ENCODE data around the gene CACNB4. TPM values are rescaled to one million over a fixed set of nuclear protein-coding genes. Genes with fewer than 3 reads are reported as not detected.

The CACNB4 gene
- total and polyA plus RNA-seq, 10 of the 15 experiments (the other 5 are each of a cell fraction or from before 2014, with no cell fraction given) = 2.0 to 21.6 (median 9.3) TPM

DNA sequence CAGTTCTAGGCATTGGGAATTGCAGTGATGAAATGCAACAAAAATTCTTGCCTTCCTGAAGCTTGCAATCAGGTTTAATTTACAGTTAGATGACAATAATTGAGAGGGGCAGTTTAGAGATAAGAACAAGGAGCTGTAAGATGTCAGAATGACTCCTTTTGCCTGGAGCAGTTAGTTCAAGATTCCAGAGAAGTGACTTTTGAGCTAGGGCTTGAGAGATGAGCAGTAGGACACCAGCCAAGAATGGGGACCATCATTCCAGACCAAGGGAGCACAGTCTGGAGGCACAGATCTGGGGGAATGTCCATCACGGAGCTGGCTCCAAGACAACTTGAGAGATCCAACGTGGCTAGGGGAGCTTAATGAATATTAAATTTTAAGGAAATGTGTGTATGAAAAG is 26.8 kb downstream of the CACNB4 start:
- 50% methylated on average over 2 of the region's 2 CpGs for WGBS (ENCODE audit: insufficient coverage, insufficient replicate concordance, low lambda C conversion rate, missing lambda C conversion rate)
- Histone ChIP-seq H3K9ac (ENCODE audit: control insufficient read depth, insufficient read depth, low read length) (no peak overlapping the region), H3K79me2 (ENCODE audit: control insufficient read depth, insufficient read depth, low read length) (no peaks in the 10 kb centered on the region), H3K9me3 (replicated peaks; ENCODE audit: control insufficient read depth, insufficient read depth, low read length) (no peaks in the 10 kb centered on the region), H3K27me3 (replicated peaks in 1 of 2; ENCODE audit: control insufficient read depth in 2 of 2, insufficient read depth in 2 of 2, low read length in 1 of 2) (no peaks in the 10 kb centered on the region), H3K4me3 (no peak overlapping the region), H3K27ac (ENCODE audit: control insufficient read depth, insufficient read depth) (no peak overlapping the region), H3K4me2 (ENCODE audit: control insufficient read depth, insufficient read depth) (no peak overlapping the region), H3K36me3 (ENCODE audit: control insufficient read depth in 2 of 2, insufficient read depth in 2 of 2, low read length in 1 of 2) (no peaks in the 10 kb centered on the region), H2AFZ (ENCODE audit: control insufficient read depth, low read depth, low read length) (no peak overlapping the region), H3K4me1 (ENCODE audit: control insufficient read depth, insufficient read depth, low read length) (peaks cover 11% of the 10 kb centered on the region), H4K20me1 (ENCODE audit: control insufficient read depth, insufficient read depth) (no peaks in the 10 kb centered on the region)
- POLR2A ChIA-PET = interaction anchor here (0.6 kb wide), 1 partner anchor 114 kb away, joined by 4 read pairs; no protein-coding TSS in a partner anchor
- RAD21 ChIA-PET (ENCODE audit: unreplicated experiment) = no interaction called here
- in situ Hi-C loops (cut with MboI) (no loop called here), intact Hi-C loops (cut with micrococcal nuclease; ENCODE audit: unreplicated experiment) (no loop called here)
- DNase-seq (ENCODE audit: low read depth, low spot score) = no peak
- SMC1A ChIA-PET (ENCODE audit: uncharacterized antibody, unreplicated experiment) = no interaction called here
- CTCF ChIA-PET = interaction anchor here (0.8 kb wide), 1 partner anchor 43 kb away, joined by 3 read pairs; no protein-coding TSS in a partner anchor
- TF ChIP-seq, protein P1, sequence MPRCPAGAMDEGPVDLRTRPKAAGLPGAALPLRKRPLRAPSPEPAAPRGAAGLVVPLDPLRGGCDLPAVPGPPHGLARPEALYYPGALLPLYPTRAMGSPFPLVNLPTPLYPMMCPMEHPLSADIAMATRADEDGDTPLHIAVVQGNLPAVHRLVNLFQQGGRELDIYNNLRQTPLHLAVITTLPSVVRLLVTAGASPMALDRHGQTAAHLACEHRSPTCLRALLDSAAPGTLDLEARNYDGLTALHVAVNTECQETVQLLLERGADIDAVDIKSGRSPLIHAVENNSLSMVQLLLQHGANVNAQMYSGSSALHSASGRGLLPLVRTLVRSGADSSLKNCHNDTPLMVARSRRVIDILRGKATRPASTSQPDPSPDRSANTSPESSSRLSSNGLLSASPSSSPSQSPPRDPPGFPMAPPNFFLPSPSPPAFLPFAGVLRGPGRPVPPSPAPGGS (IDR thresholded peaks at IDR 0.05; ENCODE audit: borderline replicate concordance, insufficient read depth, low read depth, low read length, poor library complexity, severe bottlenecking) = no peak
- TF ChIP-seq LARP7 (IDR thresholded peaks at IDR 0.05) = no peak
- TF ChIP-seq STAT3 (IDR thresholded peaks at IDR 0.05; ENCODE audit: low read depth, low read length) = no peak
- TF ChIP-seq, protein P2, sequence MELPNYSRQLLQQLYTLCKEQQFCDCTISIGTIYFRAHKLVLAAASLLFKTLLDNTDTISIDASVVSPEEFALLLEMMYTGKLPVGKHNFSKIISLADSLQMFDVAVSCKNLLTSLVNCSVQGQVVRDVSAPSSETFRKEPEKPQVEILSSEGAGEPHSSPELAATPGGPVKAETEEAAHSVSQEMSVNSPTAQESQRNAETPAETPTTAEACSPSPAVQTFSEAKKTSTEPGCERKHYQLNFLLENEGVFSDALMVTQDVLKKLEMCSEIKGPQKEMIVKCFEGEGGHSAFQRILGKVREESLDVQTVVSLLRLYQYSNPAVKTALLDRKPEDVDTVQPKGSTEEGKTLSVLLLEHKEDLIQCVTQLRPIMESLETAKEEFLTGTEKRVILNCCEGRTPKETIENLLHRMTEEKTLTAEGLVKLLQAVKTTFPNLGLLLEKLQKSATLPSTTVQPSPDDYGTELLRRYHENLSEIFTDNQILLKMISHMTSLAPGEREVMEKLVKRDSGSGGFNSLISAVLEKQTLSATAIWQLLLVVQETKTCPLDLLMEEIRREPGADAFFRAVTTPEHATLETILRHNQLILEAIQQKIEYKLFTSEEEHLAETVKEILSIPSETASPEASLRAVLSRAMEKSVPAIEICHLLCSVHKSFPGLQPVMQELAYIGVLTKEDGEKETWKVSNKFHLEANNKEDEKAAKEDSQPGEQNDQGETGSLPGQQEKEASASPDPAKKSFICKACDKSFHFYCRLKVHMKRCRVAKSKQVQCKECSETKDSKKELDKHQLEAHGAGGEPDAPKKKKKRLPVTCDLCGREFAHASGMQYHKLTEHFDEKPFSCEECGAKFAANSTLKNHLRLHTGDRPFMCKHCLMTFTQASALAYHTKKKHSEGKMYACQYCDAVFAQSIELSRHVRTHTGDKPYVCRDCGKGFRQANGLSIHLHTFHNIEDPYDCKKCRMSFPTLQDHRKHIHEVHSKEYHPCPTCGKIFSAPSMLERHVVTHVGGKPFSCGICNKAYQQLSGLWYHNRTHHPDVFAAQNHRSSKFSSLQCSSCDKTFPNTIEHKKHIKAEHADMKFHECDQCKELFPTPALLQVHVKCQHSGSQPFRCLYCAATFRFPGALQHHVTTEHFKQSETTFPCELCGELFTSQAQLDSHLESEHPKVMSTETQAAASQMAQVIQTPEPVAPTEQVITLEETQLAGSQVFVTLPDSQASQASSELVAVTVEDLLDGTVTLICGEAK (IDR thresholded peaks at IDR 0.05; ENCODE audit: borderline replicate concordance) = no peak
- TF ChIP-seq ZBTB4 (CRISPR knock-in tag; IDR thresholded peaks at IDR 0.05) = no peak
- no peak for TF ChIP-seq ZNF217 (IDR thresholded peaks at IDR 0.05)
- TF ChIP-seq TCF12 (IDR thresholded peaks at IDR 0.05; ENCODE audit: low read depth, low read length) = no peak
- TF ChIP-seq ZNF622 (IDR thresholded peaks at IDR 0.05) = no peak
- TF ChIP-seq, protein P3, sequence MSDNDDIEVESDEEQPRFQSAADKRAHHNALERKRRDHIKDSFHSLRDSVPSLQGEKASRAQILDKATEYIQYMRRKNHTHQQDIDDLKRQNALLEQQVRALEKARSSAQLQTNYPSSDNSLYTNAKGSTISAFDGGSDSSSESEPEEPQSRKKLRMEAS (IDR thresholded peaks at IDR 0.05; ENCODE audit: low read depth, low read length) = no peak
- TF ChIP-seq RBBP5 (conservative IDR thresholded peaks at IDR 0.05) = no peak
- TF ChIP-seq RUNX3 (IDR thresholded peaks at IDR 0.05; ENCODE audit: low read length) = no peak
- no peak for TF ChIP-seq NFYA (IDR thresholded peaks at IDR 0.05; ENCODE audit: borderline replicate concordance, low read depth, low read length)
- TF ChIP-seq, protein P4, sequence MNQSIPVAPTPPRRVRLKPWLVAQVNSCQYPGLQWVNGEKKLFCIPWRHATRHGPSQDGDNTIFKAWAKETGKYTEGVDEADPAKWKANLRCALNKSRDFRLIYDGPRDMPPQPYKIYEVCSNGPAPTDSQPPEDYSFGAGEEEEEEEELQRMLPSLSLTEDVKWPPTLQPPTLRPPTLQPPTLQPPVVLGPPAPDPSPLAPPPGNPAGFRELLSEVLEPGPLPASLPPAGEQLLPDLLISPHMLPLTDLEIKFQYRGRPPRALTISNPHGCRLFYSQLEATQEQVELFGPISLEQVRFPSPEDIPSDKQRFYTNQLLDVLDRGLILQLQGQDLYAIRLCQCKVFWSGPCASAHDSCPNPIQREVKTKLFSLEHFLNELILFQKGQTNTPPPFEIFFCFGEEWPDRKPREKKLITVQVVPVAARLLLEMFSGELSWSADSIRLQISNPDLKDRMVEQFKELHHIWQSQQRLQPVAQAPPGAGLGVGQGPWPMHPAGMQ (IDR thresholded peaks at IDR 0.05; ENCODE audit: borderline replicate concordance) = no peak
- TF ChIP-seq PAX8 (IDR thresholded peaks at IDR 0.05) = no peak
- no peak for FAIRE-seq
- BruUV-seq (replicated peaks) = no TSS peak
- ATAC-seq = no peak
